Neural progenitor cell (in vitro differentiated cells): Measurements from ENCODE around the gene QRFPR.

Experiments used
- EZH2 ChIP-seq: fragments of 200-600 bp; sonication (generic); IDR thresholded peaks from 2 replicates; pipeline ENCODE4 v1.6.1; 2017; ENCODE audit warnings: antibody characterized with exemption, mild to moderate bottlenecking, moderate library complexity
- EZH2phosphoT487 ChIP-seq: fragments of 200-600 bp; sonication (generic); IDR thresholded peaks from 2 replicates; pipeline ENCODE4 v1.6.1; 2017; ENCODE audit warnings: antibody characterized with exemption
- TF ChIP-seq, protein P1 (sequence below): fragments of 200-600 bp; sonication (generic); IDR thresholded peaks from 2 replicates; pipeline ENCODE4 v1.5.1; 2017; ENCODE audit warnings: antibody characterized with exemption, mild to moderate bottlenecking

DNA sequence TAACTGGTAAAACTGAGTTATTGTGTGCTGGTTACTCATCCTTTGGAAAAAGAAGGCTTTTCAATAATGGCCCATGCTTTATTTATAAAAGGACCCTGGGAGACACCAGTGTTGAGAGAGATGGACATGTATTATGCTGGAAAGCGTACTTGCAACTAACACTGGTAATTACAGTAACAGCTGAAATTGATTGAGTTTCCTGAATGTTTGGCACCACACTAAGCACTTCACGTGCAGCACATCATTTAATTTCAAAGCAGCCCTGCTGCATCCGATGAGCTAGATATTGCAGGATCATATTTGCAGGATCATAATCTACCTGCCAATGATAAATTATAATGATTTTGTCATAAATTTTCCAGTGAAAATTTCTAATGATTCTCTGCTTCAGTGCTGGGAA, 81.5 kb downstream of the QRFPR start:
- TF ChIP-seq, protein P1, sequence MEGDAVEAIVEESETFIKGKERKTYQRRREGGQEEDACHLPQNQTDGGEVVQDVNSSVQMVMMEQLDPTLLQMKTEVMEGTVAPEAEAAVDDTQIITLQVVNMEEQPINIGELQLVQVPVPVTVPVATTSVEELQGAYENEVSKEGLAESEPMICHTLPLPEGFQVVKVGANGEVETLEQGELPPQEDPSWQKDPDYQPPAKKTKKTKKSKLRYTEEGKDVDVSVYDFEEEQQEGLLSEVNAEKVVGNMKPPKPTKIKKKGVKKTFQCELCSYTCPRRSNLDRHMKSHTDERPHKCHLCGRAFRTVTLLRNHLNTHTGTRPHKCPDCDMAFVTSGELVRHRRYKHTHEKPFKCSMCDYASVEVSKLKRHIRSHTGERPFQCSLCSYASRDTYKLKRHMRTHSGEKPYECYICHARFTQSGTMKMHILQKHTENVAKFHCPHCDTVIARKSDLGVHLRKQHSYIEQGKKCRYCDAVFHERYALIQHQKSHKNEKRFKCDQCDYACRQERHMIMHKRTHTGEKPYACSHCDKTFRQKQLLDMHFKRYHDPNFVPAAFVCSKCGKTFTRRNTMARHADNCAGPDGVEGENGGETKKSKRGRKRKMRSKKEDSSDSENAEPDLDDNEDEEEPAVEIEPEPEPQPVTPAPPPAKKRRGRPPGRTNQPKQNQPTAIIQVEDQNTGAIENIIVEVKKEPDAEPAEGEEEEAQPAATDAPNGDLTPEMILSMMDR = no peak
- no peak for TF ChIP-seq EZH2phosphoT487
- no peak for TF ChIP-seq EZH2
